Gastroesophageal sphincter (tissue), 4 donors: Measurements from ENCODE around the gene SPTB. TPM values are rescaled to one million over a fixed set of nuclear protein-coding genes. Genes with fewer than 3 reads are reported as not detected.
A peak's percentile ranks its signal among the peaks of the same experiment; 100 is the strongest.

ENCODE experiments used
- ATAC-seq: fragments of 150-250 bp; one replicate; pipeline ENCODE4 v1.9.1; 2016; ENCODE audit warnings: mild to moderate bottlenecking, moderate library complexity
- H3K27ac ChIP-seq, 4 donors: fragments of 200-600 bp; sonication (generic) in 3 of 4; 1 replicate in 3 of 4; 2 replicates in 1 of 4; pipeline ENCODE4 v1.5.1; 2016 to 2019
- H3K27me3 ChIP-seq: fragments of 200-600 bp; sonication (generic); one replicate; pipeline ENCODE4 v1.5.1; 2019
- H3K36me3 ChIP-seq, 2 donors: fragments of 200-600 bp; sonication (generic); one replicate each; pipeline ENCODE4 v1.5.1; 2019; ENCODE audit warnings: control low read depth in 1 of 2
- H3K4me1 ChIP-seq, 3 donors: fragments of 200-600 bp; sonication (generic); 1 replicate in 2 of 3; 2 replicates in 1 of 3; pipeline ENCODE4 v1.5.1; 2016 to 2019; ENCODE audit warnings: control low read depth in 2 of 3
- H3K4me3 ChIP-seq, 2 donors: fragments of 200-600 bp; sonication (generic); one replicate each; pipeline ENCODE4 v1.5.1; 2019; ENCODE audit warnings: mild to moderate bottlenecking in 1 of 2, moderate library complexity in 1 of 2
- H3K9me3 ChIP-seq, 3 donors: fragments of 200-600 bp; sonication (generic); one replicate each; pipeline ENCODE4 v1.5.1; 2017 to 2019; ENCODE audit warnings: control low read depth in 2 of 3
- CTCF ChIP-seq, 4 experiments: fragments of 200-600 bp in 2 of 4; fragments of 450-650 bp in 2 of 4; sonication (generic) in 1 of 4; IDR thresholded peaks; one replicate each; pipeline ENCODE4 v1.5.1; 2017 to 2019; ENCODE audit warnings: antibody characterized with exemption in 4 of 4, mild to moderate bottlenecking in 2 of 4, moderate library complexity in 2 of 4
- EP300 ChIP-seq: sonication (generic); formaldehyde crosslinking; IDR thresholded peaks from one replicate; pipeline ENCODE4 v1.6.1; 2017; ENCODE audit warnings: antibody characterized with exemption, mild to moderate bottlenecking
- POLR2A ChIP-seq, 2 donors: fragments of 450-650 bp; IDR thresholded peaks; one replicate each; pipeline ENCODE4 v1.6.1; 2017; ENCODE audit warnings: antibody characterized with exemption in 2 of 2, mild to moderate bottlenecking in 2 of 2, moderate library complexity in 1 of 2
- POLR2AphosphoS5 ChIP-seq: sonication (generic); formaldehyde crosslinking; IDR thresholded peaks from one replicate; pipeline ENCODE4 v1.6.1; 2017; ENCODE audit warnings: antibody characterized with exemption
- WGBS, 2 donors: methylation state at CpG; one replicate each; pipeline ENCODE4 v1.1.5; 2018; ENCODE audit warnings: low coverage in 1 of 2; 5-methylcytosine and 5-hydroxymethylcytosine counted together
- total RNA-seq, 4 donors: library from RNA; depleted of rRNA; stranded (reverse); fragments of >200 nt; gene quantifications; one replicate each; pipeline ENCODE4 v1.1.0, GENCODE V29; 2016

The SPTB gene
- 1 to 10 TPM in 2 of 4 donors, under 1 TPM in 2; 0.62 to 3.1 (median 1.0) TPM for total RNA-seq

- H3K36me3 ChIP-seq = no peaks in the 10 kb centered on the region
- WGBS, 2 donors = 10% methylated on average over 2 of the region's 61 CpGs; no CpG with 5 or more reads in 1 of the 2 donors
- peaks cover 0 to 21% (median 11%) of the 10 kb centered on the region in 3 donors for H3K4me1 ChIP-seq
- TF ChIP-seq POLR2A (IDR thresholded peaks at IDR 0.05) = no peak
- no peak for TF ChIP-seq POLR2AphosphoS5
- TF ChIP-seq CTCF (IDR thresholded peaks at IDR 0.05) = no peak
- TF ChIP-seq EP300 = no peak
- H3K4me3 ChIP-seq = peak within 1 kb of the TSS; percentile 42 to 67
- peaks cover 58% of the 10 kb centered on the region for H3K27me3 ChIP-seq
- H3K9me3 ChIP-seq = no peaks in the 10 kb centered on the region
- ATAC-seq = peak; percentile 46
- H3K27ac ChIP-seq = peak within 1 kb of the TSS in 1 of 4 donors; percentile 24
Measured at GRCh38 chr14:64879635-64880220, at the start of gene SPTB. Gene SPTB, minus strand, starts transcription at chr14:64879907. Its CDS starts 56,813 bp downstream, at chr14:64823094.

GRCh38 chr14:64929014-64929359, 49.3 kb upstream of the SPTB start:
- Histone ChIP-seq H3K4me3 (no peak overlapping the region), H3K27ac (peak overlapping the region in 3 of 4 donors; percentile 45 to 58 (median 52)), H3K27me3 (no peaks in the 10 kb centered on the region), H3K36me3 (peaks cover 0 to 88% of the 10 kb centered on the region in 2 donors), H3K9me3 (no peaks in the 10 kb centered on the region), H3K4me1 (peaks cover 0 to 35% (median 15%) of the 10 kb centered on the region in 3 donors)
- ATAC-seq = no peak
- 90 to 95% methylated on average over 3 of the region's 3 CpGs for WGBS, 2 donors
- TF ChIP-seq POLR2A (IDR thresholded peaks at IDR 0.05) = no peak
- TF ChIP-seq EP300 = no peak
- TF ChIP-seq POLR2AphosphoS5 = no peak
- no peak for TF ChIP-seq CTCF (IDR thresholded peaks at IDR 0.05)

GRCh38 chr14:64928239-64929013, 48.7 kb upstream of the SPTB start:
- H3K4me1 ChIP-seq = peaks cover 0 to 39% (median 15%) of the 10 kb centered on the region in 3 donors
- H3K36me3 ChIP-seq = peaks cover 0 to 85% of the 10 kb centered on the region in 2 donors
- ATAC-seq = no peak
- H3K9me3 ChIP-seq = no peaks in the 10 kb centered on the region
- peak overlapping the region in 1 of 4 donors; percentile 45 for H3K27ac ChIP-seq
- no peak overlapping the region for H3K4me3 ChIP-seq
- TF ChIP-seq POLR2AphosphoS5 = no peak
- no peak for TF ChIP-seq CTCF (IDR thresholded peaks at IDR 0.05)
- TF ChIP-seq EP300 = no peak
- TF ChIP-seq POLR2A (IDR thresholded peaks at IDR 0.05) = no peak
- WGBS, 2 donors = 86 to 87% methylated on average over 5 to 7 of the region's 7 CpGs
- no peaks in the 10 kb centered on the region for H3K27me3 ChIP-seq

- Histone ChIP-seq H3K27me3 (no peaks in the 10 kb centered on the region), H3K9me3 (no peaks in the 10 kb centered on the region), H3K4me3 (no peak overlapping the region), H3K4me1 (peaks cover 0 to 39% (median 15%) of the 10 kb centered on the region in 3 donors), H3K27ac (no peak overlapping the region), H3K36me3 (peaks cover 0 to 71% of the 10 kb centered on the region in 2 donors)
- TF ChIP-seq CTCF (IDR thresholded peaks at IDR 0.05) = no peak
- TF ChIP-seq EP300 = no peak
- TF ChIP-seq POLR2A (IDR thresholded peaks at IDR 0.05) = no peak
- TF ChIP-seq POLR2AphosphoS5 = no peak
- ATAC-seq = no peak
- WGBS, 2 donors = 70 to 90% methylated on average over 3 of the region's 3 CpGs
Measured at GRCh38 chr14:64927031-64927430, 47.3 kb upstream of the SPTB start.
